ENCODE measurements around the gene TSC2. TPM values are rescaled to one million over a fixed set of nuclear protein-coding genes. Genes with fewer than 3 reads are reported as not detected.

TSC2 gene
- total RNA-seq, 3 donors from 2014 or later: 41.6 to 52.4 (median 48.9) TPM

DNA sequence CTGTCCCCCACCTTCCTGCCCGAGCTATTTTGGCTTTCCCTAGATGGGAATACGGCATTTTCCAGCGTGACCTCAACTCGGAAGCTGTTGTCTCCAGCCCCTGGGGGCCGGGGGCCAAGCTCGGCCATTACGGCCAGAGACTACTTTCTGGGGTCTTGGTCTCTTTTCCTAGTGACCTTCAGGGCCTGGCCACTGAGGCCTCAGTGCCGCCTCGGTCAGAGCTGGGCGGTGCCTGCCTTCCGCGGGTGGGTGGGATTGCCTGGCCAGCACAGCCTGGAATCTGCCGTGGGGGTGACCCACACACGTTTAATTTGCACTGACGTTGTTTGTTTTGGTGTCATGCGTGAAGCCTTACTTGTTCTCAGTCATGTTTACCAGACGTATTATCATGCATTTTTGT is 29.2 kb downstream of the TSC2 start:
- no peaks in the 10 kb centered on the region for H3K27me3 ChIP-seq
- peaks cover 6 to 8% of the 10 kb centered on the region in 2 donors for H3K4me1 ChIP-seq
- TF ChIP-seq POLR2AphosphoS5 (IDR thresholded peaks at IDR 0.05): no peak
- TF ChIP-seq, protein P1, sequence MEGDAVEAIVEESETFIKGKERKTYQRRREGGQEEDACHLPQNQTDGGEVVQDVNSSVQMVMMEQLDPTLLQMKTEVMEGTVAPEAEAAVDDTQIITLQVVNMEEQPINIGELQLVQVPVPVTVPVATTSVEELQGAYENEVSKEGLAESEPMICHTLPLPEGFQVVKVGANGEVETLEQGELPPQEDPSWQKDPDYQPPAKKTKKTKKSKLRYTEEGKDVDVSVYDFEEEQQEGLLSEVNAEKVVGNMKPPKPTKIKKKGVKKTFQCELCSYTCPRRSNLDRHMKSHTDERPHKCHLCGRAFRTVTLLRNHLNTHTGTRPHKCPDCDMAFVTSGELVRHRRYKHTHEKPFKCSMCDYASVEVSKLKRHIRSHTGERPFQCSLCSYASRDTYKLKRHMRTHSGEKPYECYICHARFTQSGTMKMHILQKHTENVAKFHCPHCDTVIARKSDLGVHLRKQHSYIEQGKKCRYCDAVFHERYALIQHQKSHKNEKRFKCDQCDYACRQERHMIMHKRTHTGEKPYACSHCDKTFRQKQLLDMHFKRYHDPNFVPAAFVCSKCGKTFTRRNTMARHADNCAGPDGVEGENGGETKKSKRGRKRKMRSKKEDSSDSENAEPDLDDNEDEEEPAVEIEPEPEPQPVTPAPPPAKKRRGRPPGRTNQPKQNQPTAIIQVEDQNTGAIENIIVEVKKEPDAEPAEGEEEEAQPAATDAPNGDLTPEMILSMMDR (IDR thresholded peaks at IDR 0.05): no peak
- TF ChIP-seq POLR2A (IDR thresholded peaks at IDR 0.05): no peak
- no peaks in the 10 kb centered on the region for H3K36me3 ChIP-seq
- H3K4me3 ChIP-seq: no peak overlapping the region
- no peak overlapping the region for H3K27ac ChIP-seq
- intact Hi-C loops (cut with DNase I; ENCODE audit: low total_unique reads): loop anchor here (5.0 kb wide), 1 partner anchor 375 kb away; no protein-coding TSS in a partner anchor
- no peak for DNase-seq (ENCODE audit: low spot score in 2 of 2)
- no peaks in the 10 kb centered on the region for H3K9me3 ChIP-seq

DNA sequence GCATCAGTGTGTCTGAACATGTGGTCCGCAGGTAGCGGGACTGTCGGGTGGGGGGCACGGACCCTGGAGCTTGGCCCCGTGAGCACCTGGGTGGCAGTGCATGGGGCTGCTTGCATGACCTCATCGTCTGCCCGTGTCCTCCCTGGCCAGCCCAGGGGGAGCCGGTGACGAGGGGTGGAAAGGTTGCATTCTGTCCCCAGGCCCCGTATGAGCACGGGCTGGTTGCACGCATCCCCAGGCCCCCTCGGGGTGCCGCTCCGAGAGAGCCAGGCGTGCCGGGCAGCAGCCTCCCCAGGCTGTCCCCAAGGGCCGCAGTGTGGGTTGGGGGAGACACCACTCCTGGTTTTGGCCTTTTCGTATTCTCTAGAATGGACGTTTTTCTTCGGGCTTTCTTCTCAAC is 29.9 kb downstream of the TSC2 start:
- TF ChIP-seq POLR2A (IDR thresholded peaks at IDR 0.05) (no peak), POLR2AphosphoS5 (IDR thresholded peaks at IDR 0.05) (no peak)
- TF ChIP-seq, protein P1 (IDR thresholded peaks at IDR 0.05): no peak
- Histone ChIP-seq H3K36me3 (no peaks in the 10 kb centered on the region), H3K27ac (no peak overlapping the region), H3K4me1 (peaks cover 7 to 10% of the 10 kb centered on the region in 2 donors), H3K27me3 (no peaks in the 10 kb centered on the region), H3K9me3 (no peaks in the 10 kb centered on the region), H3K4me3 (no peak overlapping the region)
- no peak for DNase-seq (ENCODE audit: low spot score in 2 of 2)
- intact Hi-C loops (cut with DNase I; ENCODE audit: low total_unique reads): loop anchor here (5.0 kb wide), 1 partner anchor 375 kb away; no protein-coding TSS in a partner anchor

DNA sequence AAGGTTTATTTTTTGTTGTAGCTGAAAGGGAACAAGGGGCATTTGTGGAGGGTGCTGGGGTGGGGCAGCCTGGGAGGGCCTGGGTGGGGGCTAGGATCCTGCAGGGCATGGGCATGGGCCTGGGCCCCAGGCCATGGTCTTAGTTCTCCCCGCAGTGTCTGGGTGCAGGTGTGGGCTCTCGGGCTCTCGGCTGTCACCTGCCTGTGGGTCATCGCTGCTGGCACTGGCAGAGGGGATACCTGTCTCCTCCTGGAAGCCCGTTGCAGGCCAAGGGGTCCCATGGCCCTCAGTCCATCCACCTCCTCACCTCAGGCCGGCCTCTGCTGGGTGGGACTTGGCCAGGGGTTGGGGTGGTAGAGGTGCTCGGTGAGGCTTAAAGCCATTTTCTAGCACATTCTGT is 30.3 kb downstream of the TSC2 start:
- H3K4me3 ChIP-seq: no peak overlapping the region
- intact Hi-C loops (cut with DNase I; ENCODE audit: low total_unique reads): loop anchor here (5.0 kb wide), 1 partner anchor 374 kb away; no protein-coding TSS in a partner anchor
- no peaks in the 10 kb centered on the region for H3K27me3 ChIP-seq
- no peak for DNase-seq (ENCODE audit: low spot score in 2 of 2)
- no peaks in the 10 kb centered on the region for H3K36me3 ChIP-seq
- peaks cover 7 to 14% of the 10 kb centered on the region in 2 donors for H3K4me1 ChIP-seq
- H3K9me3 ChIP-seq: no peaks in the 10 kb centered on the region
- TF ChIP-seq, protein P1 (IDR thresholded peaks at IDR 0.05): no peak
- TF ChIP-seq POLR2AphosphoS5 (IDR thresholded peaks at IDR 0.05): no peak
- no peak for TF ChIP-seq POLR2A (IDR thresholded peaks at IDR 0.05)
- no peak overlapping the region for H3K27ac ChIP-seq

DNA sequence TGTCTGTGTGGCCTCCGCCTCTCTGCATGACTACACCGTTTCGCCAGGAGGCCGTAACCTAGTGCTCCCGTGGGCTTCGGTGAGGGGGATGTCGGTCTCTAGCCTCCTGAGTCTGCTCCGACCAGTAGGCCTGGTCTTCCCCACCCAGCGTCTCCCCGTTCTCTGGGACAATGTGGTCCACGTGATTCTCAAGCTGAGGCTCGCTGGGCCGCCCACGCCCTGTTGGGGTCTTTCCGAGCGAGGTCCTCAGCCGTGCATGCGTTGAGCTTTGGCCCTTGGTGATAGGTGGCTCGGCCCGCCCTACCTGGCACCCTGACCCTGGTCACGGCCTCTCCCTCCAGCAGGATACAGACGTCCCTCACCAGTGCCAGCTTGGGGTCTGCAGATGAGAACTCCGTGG is 30.9 kb downstream of the TSC2 start:
- Histone ChIP-seq H3K9me3 (no peaks in the 10 kb centered on the region), H3K27ac (no peak overlapping the region), H3K36me3 (no peaks in the 10 kb centered on the region), H3K4me1 (peaks cover 7 to 16% of the 10 kb centered on the region in 2 donors), H3K27me3 (no peaks in the 10 kb centered on the region), H3K4me3 (no peak overlapping the region)
- intact Hi-C loops (cut with DNase I; ENCODE audit: low total_unique reads): loop anchor here (5.0 kb wide), 1 partner anchor 374 kb away; no protein-coding TSS in a partner anchor
- TF ChIP-seq POLR2A (IDR thresholded peaks at IDR 0.05) (no peak), POLR2AphosphoS5 (IDR thresholded peaks at IDR 0.05) (no peak)
- TF ChIP-seq, protein P1 (IDR thresholded peaks at IDR 0.05): no peak
- DNase-seq (ENCODE audit: low spot score in 2 of 2): no peak

DNA sequence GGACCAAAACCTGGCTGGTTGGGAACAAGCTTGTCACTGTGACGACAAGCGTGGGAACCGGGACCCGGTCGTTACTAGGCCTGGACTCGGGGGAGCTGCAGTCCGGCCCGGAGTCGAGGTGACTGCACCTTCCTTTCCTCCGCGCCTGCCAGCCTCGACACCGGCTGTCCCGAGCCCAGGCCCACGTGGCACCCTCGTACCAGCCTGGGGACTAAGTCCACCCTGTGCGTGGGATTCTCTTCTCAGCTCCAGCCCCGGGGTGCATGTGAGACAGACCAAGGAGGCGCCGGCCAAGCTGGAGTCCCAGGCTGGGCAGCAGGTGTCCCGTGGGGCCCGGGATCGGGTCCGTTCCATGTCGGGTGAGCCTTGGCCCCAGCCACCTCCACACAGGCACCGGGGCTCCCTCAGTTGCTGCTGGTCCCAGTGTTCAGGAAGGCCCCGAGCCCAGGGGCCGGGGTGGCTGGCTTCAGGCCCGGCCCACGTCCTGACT is 31.6 kb downstream of the TSC2 start:
- no peak overlapping the region for H3K27ac ChIP-seq
- no peaks in the 10 kb centered on the region for H3K27me3 ChIP-seq
- DNase-seq (ENCODE audit: low spot score in 2 of 2): no peak
- no peaks in the 10 kb centered on the region for H3K36me3 ChIP-seq
- intact Hi-C loops (cut with DNase I; ENCODE audit: low total_unique reads): loop anchor here (5.0 kb wide), 1 partner anchor 373 kb away; no protein-coding TSS in a partner anchor
- H3K4me3 ChIP-seq: no peak overlapping the region
- H3K9me3 ChIP-seq: no peaks in the 10 kb centered on the region
- H3K4me1 ChIP-seq: peaks cover 7 to 16% of the 10 kb centered on the region in 2 donors
- TF ChIP-seq POLR2AphosphoS5 (IDR thresholded peaks at IDR 0.05) (no peak), POLR2A (IDR thresholded peaks at IDR 0.05) (no peak)
- TF ChIP-seq, protein P1 (IDR thresholded peaks at IDR 0.05): no peak

Data from breast epithelium (tissue), 4 donors.